Stimulated activated naive CD8-positive, alpha-beta T cell treated with anti-CD3 and anti-CD28 coated beads, Interleukin-15, amount 100 ng/mL, for 72 hours (primary cell): Measurements from ENCODE around the gene CDK5RAP3.
A peak's percentile ranks its signal among the peaks of the same experiment; 100 is the strongest.
"Not testable (repeated sequence)": the region's sequence is repeated elsewhere in the genome, so short reads cannot be mapped to it uniquely, and the experiment has no call there.

Experiments
- ATAC-seq: fragments of 150-1000 bp; cut with Tn5 transposase; 2 replicates; pipeline ENCODE4 v1.10.0; 2021; ENCODE audit warnings: mild to moderate bottlenecking, moderate library complexity
- DNase-seq, 2 donors: peaks; one replicate each; pipeline ENCODE4 v3.0.0; 2021 to 2022
- H3K27ac Mint-ChIP-seq, 2 donors: one replicate each; pipeline ENCODE4 v1.8.0; 2022; ENCODE audit warnings: mild to moderate bottlenecking in 2 of 2, mixed read lengths in 2 of 2, moderate library complexity in 2 of 2
- H3K27me3 Mint-ChIP-seq: one replicate; pipeline ENCODE4 v1.8.0; 2022; ENCODE audit warnings: mixed read lengths
- H3K4me1 Mint-ChIP-seq: one replicate; pipeline ENCODE4 v1.8.0; 2022; ENCODE audit warnings: mild to moderate bottlenecking, mixed read lengths
- H3K4me3 Mint-ChIP-seq, 2 donors: one replicate each; pipeline ENCODE4 v1.8.0; 2022; ENCODE audit warnings: mild to moderate bottlenecking in 2 of 2, mixed read lengths in 2 of 2, moderate library complexity in 1 of 2
- H3K9me3 Mint-ChIP-seq, 2 donors: one replicate each; pipeline ENCODE4 v1.8.0; 2022; ENCODE audit warnings: mixed read lengths in 2 of 2

The CDK5RAP3 gene

GRCh38 chr17:47970725-47971499, at the start of gene CDK5RAP3:
CDK5RAP3 (plus strand) TSS chr17:47971113; CDS start chr17:47971147, 34 bp downstream.
- peaks cover 37% of the 10 kb centered on the region for H3K4me1 Mint-ChIP-seq
- H3K27me3 Mint-ChIP-seq, result no peaks in the 10 kb centered on the region
- H3K27ac Mint-ChIP-seq, result peak within 1 kb of the TSS; percentile 97
- ATAC-seq (peak; percentile 99), DNase-seq (peak; percentile 99 to 100)
- no peaks in the 10 kb centered on the region for H3K9me3 Mint-ChIP-seq
- H3K4me3 Mint-ChIP-seq, result peak within 1 kb of the TSS; percentile 82 to 87

- Mint-ChIP-seq H3K9me3 (no peaks in the 10 kb centered on the region), H3K4me3 (no peak overlapping the region), H3K27me3 (no peaks in the 10 kb centered on the region), H3K27ac (no peak overlapping the region), H3K4me1 (no peaks in the 10 kb centered on the region)
- ATAC-seq (no peak), DNase-seq (no peak)
Observed at GRCh38 chr17:47924785-47925677, 45.9 kb upstream of the CDK5RAP3 start.

DNA sequence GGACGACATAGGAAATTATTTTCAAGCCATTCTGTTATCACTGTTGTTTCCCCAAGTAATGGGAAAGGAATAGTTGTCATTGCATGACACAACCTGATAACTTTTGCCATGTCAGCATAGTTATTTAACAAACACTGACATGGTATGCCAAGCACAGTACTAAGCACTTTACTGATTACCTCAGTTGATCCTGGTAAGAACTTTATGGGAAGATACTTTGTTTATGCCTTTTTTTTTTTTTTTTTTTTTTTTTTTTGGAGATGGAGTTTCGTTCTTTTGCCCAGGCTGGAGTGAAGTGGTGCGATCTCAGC, 45.3 kb upstream of the CDK5RAP3 start:
- H3K27me3 Mint-ChIP-seq, result no peaks in the 10 kb centered on the region
- H3K27ac Mint-ChIP-seq, result peak overlapping the region in 1 of 2 donors; percentile 64
- DNase-seq (no peak), ATAC-seq (no peak)
- H3K9me3 Mint-ChIP-seq, result no peaks in the 10 kb centered on the region
- H3K4me3 Mint-ChIP-seq, result no peak overlapping the region
- no peaks in the 10 kb centered on the region for H3K4me1 Mint-ChIP-seq

DNA sequence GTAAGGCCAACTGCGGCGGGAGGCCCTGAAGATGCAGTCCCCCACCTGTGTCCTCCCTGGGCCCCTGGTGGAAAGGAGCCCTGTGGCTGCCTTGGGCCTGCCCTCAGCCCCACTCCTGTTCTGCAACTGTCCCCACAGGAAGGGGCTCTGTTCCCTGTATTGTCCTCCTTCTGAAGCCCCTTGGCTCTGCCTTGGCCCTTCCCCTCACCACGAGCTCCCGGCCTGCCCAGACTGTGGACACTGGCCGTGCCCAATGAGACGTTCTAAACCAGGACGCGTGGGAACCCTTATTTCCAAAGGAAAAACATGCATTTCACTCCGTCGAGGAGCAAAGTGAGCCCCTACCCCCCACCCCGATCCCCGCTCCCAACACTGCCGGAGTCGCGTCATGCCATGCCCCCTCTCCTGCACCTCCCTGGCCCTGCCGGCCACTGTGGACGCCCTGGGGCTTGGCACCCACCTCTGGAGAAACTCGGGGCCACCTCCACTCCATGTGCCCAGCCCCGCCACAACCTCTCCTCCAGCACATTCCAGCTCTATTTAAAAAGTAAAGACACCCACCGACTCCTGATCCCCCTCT, 43.0 kb upstream of the CDK5RAP3 start:
- no peak for DNase-seq
- Mint-ChIP-seq H3K27ac (peak overlapping the region in 1 of 2 donors; percentile 59), H3K4me3 (no peak overlapping the region), H3K4me1 (no peaks in the 10 kb centered on the region), H3K9me3 (no peaks in the 10 kb centered on the region), H3K27me3 (no peaks in the 10 kb centered on the region)
- ATAC-seq, result no peak

DNA sequence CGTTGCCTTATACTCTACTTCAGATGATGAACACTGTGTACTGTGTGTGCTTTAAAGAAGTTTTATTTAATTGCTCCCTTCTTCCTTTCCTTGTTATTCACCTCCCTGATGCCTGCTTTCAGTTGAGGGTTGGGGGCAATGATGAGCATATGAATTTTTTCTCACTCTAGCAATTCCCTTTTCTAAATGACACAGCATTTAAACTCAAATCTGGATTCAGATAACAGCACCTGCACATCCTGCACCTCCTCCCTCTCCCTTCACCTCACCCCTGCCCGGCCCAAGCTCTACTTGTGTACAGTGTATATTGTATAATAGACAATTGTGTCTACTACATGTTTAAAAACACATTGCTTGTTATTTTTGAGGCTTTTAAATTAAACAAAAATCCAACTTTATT, 42.5 kb upstream of the CDK5RAP3 start:
- no peak for DNase-seq
- ATAC-seq, result no peak
- H3K27ac Mint-ChIP-seq, result peak overlapping the region in 1 of 2 donors; percentile 1
- H3K4me1 Mint-ChIP-seq, result no peaks in the 10 kb centered on the region
- H3K9me3 Mint-ChIP-seq, result no peaks in the 10 kb centered on the region
- no peaks in the 10 kb centered on the region for H3K27me3 Mint-ChIP-seq
- H3K4me3 Mint-ChIP-seq, result no peak overlapping the region

GRCh38 chr17:47929218-47930000, 41.5 kb upstream of the CDK5RAP3 start:
- ATAC-seq (no peak), DNase-seq (no peak)
- Mint-ChIP-seq H3K4me3 (no peak overlapping the region), H3K27ac (no peak overlapping the region), H3K27me3 (no peaks in the 10 kb centered on the region), H3K9me3 (no peaks in the 10 kb centered on the region), H3K4me1 (no peaks in the 10 kb centered on the region)

- Mint-ChIP-seq H3K4me1 (peaks cover 6% of the 10 kb centered on the region), H3K27ac (peak overlapping the region in 1 of 2 donors; percentile 29), H3K9me3 (no peaks in the 10 kb centered on the region), H3K27me3 (no peaks in the 10 kb centered on the region), H3K4me3 (no peak overlapping the region)
- no peak for DNase-seq
- no peak for ATAC-seq
Observed at GRCh38 chr17:47931848-47932247, 39.1 kb upstream of the CDK5RAP3 start.

DNA sequence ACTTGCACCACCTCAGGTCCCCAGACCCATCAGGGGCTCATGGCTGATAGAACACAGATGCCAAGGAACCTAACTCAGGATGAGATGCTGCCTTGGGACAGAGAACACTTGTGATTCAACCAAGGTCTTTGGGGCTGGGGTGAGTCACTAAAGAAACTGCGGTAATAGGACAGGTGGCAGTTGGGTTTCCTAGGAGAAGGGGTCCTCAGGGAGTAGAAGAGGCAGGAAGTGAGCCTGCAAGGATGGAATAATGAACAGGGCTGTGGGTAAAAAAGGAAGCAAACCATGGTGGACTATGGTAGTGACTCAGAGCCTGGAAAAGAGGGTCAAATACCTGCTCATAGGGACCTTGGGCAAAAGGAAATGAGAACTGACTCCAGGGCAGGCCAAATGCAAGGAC, 36.1 kb upstream of the CDK5RAP3 start:
- peaks cover 17% of the 10 kb centered on the region for H3K4me1 Mint-ChIP-seq
- no peaks in the 10 kb centered on the region for H3K27me3 Mint-ChIP-seq
- no peak for DNase-seq
- H3K4me3 Mint-ChIP-seq, result no peak overlapping the region
- no peaks in the 10 kb centered on the region for H3K9me3 Mint-ChIP-seq
- no peak overlapping the region for H3K27ac Mint-ChIP-seq
- no peak for ATAC-seq

GRCh38 chr17:47935468-47935867, 35.4 kb upstream of the CDK5RAP3 start:
- H3K27ac Mint-ChIP-seq, H3K9me3 Mint-ChIP-seq, H3K27me3 Mint-ChIP-seq, ATAC-seq, H3K4me3 Mint-ChIP-seq, DNase-seq: not testable (repeated sequence)
- peaks cover 23% of the 10 kb centered on the region for H3K4me1 Mint-ChIP-seq

GRCh38 chr17:47935961-47936360, 35.0 kb upstream of the CDK5RAP3 start:
- ATAC-seq, result no peak

DNA sequence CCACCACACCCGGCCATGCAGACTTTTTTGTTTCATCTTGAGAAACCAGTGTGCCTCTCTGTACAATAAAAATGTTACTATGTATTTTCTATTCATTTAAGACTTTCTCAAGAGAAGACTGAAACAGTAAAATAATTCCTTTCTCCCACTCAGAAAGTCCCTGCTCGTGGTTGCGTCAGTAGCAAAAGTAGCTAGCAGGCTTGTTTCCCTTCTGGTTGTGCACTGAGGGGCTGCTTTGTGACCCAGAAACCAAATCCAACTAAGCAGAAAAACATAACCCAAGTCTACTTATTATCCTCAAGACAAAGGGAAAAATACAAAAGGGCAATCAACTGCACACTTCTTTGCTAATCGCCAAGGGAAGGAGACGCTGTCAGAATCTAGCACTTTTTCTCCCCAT, 33.0 kb upstream of the CDK5RAP3 start:
- Mint-ChIP-seq H3K27ac (no peak overlapping the region), H3K9me3 (peaks cover 6% of the 10 kb centered on the region in 2 donors), H3K4me3 (no peak overlapping the region), H3K4me1 (peaks cover 43% of the 10 kb centered on the region), H3K27me3 (no peaks in the 10 kb centered on the region)
- DNase-seq (no peak), ATAC-seq (no peak)

More at GRCh38 chr17:47935961-47936360, 35.0 kb upstream of the CDK5RAP3 start:
- H3K27ac Mint-ChIP-seq, result no peak overlapping the region
- H3K27me3 Mint-ChIP-seq, result no peaks in the 10 kb centered on the region
- H3K9me3 Mint-ChIP-seq, result peaks cover 3% of the 10 kb centered on the region in 2 donors
- H3K4me3 Mint-ChIP-seq, result no peak overlapping the region
- no peak for DNase-seq
- H3K4me1 Mint-ChIP-seq, result peaks cover 28% of the 10 kb centered on the region

DNA sequence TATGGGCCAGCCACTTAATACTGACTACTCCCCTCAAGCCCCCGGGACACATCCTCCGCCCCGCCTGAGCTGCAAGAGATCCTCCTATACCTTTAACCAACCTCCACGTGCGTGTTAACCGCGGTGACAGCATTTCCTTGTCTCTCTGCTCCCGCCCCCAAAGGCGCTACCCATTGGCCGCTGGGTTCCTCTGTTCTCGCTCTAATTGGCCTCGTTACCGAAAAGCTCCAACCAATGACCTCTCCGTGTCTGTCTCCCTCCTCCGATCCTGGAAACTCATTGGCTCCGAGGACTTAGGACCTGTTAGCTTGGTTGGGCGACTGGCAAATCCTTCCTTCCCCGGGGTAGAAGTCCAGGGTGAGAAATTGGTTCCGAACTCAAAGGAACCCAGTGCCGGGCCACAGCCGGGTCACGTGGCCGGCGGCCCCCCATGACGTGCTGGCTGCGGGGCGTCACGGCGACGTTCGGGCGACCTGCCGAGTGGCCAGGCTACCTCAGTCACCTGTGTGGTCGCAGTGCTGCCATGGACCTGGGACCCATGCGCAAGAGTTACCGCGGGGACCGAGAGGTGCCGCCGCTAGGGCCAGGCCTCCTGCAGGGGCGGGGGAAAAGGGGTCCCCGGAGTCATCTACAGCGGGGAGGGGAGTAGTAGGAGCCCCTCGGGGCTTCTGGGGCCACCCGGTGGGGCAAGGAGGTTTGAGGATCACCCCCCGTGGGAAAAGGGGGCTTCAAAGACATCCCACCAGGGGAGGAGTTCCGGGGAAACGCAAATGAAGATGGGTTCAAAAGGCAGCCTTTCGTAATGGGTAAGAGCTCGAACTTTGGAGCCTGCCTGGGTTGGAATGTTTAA, 29.4 kb upstream of the CDK5RAP3 start, which contains the start of gene PNPO:
Gene PNPO (plus strand): TSS at position 326 of the 850 bp plus-strand sequence. CDS start 105 bp downstream, at position 431.
- H3K4me3 Mint-ChIP-seq, result peak within 1 kb of the TSS; percentile 81 to 91
- H3K4me1 Mint-ChIP-seq, result peaks cover 71% of the 10 kb centered on the region
- ATAC-seq (peak; percentile 97), DNase-seq (peak; percentile 90 to 96)
- no peaks in the 10 kb centered on the region for H3K27me3 Mint-ChIP-seq
- peak within 1 kb of the TSS; percentile 84 to 95 for H3K27ac Mint-ChIP-seq
- H3K9me3 Mint-ChIP-seq, result peaks cover 6% of the 10 kb centered on the region in 2 donors

GRCh38 chr17:47942096-47942510, 28.8 kb upstream of the CDK5RAP3 start:
- no peaks in the 10 kb centered on the region for H3K27me3 Mint-ChIP-seq
- ATAC-seq (no peak), DNase-seq (peak in 1 of 2 donors; percentile 27)
- peaks cover 77% of the 10 kb centered on the region for H3K4me1 Mint-ChIP-seq
- peaks cover 6% of the 10 kb centered on the region in 2 donors for H3K9me3 Mint-ChIP-seq
- H3K27ac Mint-ChIP-seq, result peak overlapping the region; percentile 84 to 93
- peak overlapping the region; percentile 81 to 91 for H3K4me3 Mint-ChIP-seq

GRCh38 chr17:47942568-47942967, 28.3 kb upstream of the CDK5RAP3 start:
- Mint-ChIP-seq H3K4me1 (peaks cover 82% of the 10 kb centered on the region), H3K27ac (peak overlapping the region; percentile 5 to 84), H3K9me3 (peaks cover 6% of the 10 kb centered on the region in 2 donors), H3K4me3 (peak overlapping the region; percentile 81 to 91), H3K27me3 (no peaks in the 10 kb centered on the region)
- DNase-seq (no peak), ATAC-seq (no peak)
